ENCODE results near the gene TYMP.

TYMP gene

DNA sequence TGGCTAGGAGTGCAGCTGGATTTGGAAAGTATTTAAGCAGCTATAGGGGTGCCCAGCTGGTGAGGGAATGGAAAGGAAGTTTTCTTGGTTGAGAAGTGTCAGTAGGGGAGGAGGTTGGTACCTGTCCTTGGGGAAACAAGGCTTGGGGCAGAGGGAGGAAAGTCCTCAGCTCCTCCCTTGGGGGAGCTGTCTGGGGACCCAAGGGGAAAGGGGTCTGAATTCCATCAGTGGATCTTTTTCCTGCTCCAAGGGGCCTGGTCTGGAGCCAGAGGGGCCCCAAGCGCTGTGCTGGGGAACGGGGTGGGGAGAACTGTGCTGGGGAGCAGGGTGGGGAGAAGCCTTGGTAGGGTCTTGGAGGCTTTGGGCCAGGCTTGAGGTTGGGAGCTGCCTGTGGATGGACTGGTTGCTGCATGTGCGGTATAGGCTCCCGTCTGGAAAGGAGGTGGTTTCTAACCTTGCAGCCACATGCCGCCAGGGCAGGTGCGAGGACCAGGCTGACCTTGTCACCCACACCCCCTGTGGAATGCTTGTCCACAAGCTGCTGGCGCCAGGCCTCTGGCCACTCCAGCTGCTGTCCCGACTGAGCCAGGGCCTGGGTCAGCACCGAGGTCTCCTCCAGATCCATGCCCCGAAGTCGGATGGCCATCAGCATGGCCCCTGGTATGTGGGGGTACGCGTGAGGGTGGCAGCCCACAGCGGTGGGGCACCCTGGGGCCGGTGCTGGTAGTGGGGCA is 963 bp downstream of the TYMP start:
- Histone ChIP-seq H3K27me3 (replicated peaks; ENCODE audit: control insufficient read depth, insufficient read depth, low read length) (no peaks in the 10 kb centered on the region), H3K4me3 (replicated peaks; ENCODE audit: low read depth, low read length) (peak overlapping the region; percentile 90), H3K36me3 (ENCODE audit: control insufficient read depth, insufficient read depth, low read length) (peaks cover 5% of the 10 kb centered on the region)
- TF ChIP-seq, protein P1, sequence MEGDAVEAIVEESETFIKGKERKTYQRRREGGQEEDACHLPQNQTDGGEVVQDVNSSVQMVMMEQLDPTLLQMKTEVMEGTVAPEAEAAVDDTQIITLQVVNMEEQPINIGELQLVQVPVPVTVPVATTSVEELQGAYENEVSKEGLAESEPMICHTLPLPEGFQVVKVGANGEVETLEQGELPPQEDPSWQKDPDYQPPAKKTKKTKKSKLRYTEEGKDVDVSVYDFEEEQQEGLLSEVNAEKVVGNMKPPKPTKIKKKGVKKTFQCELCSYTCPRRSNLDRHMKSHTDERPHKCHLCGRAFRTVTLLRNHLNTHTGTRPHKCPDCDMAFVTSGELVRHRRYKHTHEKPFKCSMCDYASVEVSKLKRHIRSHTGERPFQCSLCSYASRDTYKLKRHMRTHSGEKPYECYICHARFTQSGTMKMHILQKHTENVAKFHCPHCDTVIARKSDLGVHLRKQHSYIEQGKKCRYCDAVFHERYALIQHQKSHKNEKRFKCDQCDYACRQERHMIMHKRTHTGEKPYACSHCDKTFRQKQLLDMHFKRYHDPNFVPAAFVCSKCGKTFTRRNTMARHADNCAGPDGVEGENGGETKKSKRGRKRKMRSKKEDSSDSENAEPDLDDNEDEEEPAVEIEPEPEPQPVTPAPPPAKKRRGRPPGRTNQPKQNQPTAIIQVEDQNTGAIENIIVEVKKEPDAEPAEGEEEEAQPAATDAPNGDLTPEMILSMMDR (IDR thresholded peaks at IDR 0.05; ENCODE audit: insufficient read depth, low read length, poor library complexity, severe bottlenecking) = no peak
- peak; percentile 54 for DNase-seq (ENCODE audit: extremely low read depth, insufficient read length)

DNA sequence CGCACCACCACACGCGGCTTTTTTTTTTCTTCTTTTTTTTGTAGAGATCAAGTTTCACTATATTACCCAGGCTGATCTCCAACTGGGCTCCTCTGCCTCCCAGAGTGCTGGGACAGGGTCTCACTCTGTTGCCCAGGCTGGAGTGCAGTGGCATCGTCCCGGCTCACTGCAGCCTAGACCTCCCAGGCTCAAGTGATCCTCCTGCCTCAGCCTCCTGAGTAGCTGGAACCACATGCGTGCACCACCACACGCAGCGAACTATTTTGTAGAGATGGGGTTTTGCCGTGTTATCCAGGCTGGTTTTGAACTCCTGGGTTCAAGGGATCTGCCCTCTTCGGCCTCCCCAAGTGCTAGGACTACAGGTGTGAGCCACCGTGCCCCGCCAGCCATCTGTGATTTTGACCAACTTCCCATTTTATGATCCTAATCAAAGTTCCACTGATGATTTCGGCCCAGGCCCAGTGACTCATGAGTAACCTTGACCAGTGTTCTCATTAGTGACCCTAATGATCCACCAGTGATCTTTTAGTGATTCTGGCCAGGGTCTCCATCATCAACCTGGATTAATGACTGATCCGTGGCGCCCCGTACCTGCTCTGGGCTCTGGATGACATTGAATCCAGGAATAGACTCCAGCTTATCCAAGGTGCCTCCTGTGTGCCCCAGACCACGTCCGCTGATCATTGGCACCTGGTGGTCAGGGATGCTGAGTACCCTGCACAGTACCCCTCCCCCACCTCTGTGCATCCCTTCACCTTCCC is 1.7 kb downstream of the TYMP start:
- peak; percentile 19 for DNase-seq (ENCODE audit: extremely low read depth, insufficient read length)
- TF ChIP-seq, protein P1 (IDR thresholded peaks at IDR 0.05; ENCODE audit: insufficient read depth, low read length, poor library complexity, severe bottlenecking) = no peak
- H3K36me3 ChIP-seq (ENCODE audit: control insufficient read depth, insufficient read depth, low read length) = peaks cover 12% of the 10 kb centered on the region
- no peak overlapping the region for H3K4me3 ChIP-seq (replicated peaks; ENCODE audit: low read depth, low read length)
- no peaks in the 10 kb centered on the region for H3K27me3 ChIP-seq (replicated peaks; ENCODE audit: control insufficient read depth, insufficient read depth, low read length)

DNA sequence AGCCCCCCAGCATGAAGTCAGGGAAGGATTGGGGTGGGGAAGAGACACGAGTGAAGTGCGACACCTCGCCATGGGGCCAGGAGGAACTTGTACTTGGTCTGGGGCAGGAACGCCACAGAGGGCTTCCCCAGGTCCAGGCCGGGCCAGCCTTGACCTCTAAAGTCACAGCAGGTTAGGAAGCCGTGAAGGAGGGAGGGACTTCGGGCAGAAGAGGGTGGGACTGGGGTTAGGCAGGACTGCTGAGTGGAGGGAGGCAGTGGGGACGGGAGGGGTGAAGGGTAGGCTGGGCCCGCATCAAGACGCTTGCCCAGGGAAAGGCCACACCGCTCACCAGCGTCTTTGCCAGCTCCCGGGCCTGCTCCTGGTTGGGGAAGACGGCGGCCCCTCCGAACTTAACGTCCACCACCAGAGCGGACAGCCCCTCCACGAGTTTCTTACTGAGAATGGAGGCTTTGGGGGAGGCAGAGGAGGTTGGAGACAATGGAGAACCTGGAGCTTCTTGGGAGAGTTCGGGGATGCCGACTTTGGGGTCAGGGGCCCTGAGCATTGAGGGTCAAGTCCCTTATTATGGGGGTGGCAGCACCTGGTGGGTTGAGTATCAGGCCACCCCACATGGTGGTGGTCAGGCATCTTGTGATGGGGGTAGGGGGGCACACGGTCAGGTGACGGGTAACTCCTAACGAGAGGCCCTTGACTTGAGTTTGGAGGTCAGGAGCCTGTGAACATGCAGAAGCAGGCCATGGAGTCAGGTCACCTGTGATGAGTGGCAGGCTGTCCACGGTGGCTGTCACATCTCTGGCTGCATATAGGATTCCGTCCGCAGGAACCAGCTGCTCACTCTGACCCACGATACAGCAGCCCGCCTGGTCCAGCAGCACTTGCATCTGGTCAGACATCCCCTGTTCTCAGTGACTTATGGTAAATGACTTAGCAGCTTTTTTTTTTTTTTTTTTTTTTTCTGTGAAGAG is 2.7 kb downstream of the TYMP start:
- peaks cover 21% of the 10 kb centered on the region for H3K36me3 ChIP-seq (ENCODE audit: control insufficient read depth, insufficient read depth, low read length)
- H3K27me3 ChIP-seq (replicated peaks; ENCODE audit: control insufficient read depth, insufficient read depth, low read length) = no peaks in the 10 kb centered on the region
- peak; percentile 80 for DNase-seq (ENCODE audit: extremely low read depth, insufficient read length)

DNA sequence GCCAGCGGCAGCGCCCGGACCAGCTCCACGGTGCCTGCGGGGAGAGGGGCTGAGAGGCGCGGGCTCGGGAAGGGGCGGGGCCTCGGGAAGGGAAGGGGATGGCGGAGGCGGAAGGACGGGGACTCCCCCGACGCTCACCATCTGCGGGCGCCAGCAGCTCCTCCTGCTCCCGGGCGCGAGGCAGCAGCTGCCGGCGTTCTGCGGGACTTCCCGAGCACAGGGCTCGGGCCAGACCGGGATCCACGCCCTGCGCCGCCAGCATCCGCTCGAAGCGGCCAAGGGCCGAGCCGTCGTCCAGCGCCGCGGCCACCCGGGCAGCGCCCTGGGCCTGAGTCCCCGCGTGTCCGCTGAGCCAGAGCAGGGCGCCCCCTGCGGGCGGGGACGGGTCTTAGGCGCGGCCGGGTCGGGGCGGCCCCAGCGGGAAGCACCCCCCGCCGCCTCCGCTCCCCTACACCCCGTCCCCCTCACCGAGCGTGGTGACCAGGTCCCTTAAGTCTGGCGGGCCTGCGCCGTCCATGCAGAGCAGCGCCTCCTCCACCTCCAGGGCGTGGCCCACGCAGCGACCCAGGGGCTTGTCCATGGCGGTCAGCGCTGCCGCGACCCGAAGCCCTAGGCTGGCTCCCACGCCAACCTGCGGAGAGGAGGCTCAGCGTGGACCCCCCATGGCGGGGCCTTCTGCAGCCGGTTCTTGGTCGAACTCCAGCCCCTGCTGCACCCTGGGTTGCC is 3.5 kb downstream of the TYMP start:
- DNase-seq (ENCODE audit: extremely low read depth, insufficient read length) = peak; percentile 91
- TF ChIP-seq, protein P1 (IDR thresholded peaks at IDR 0.05; ENCODE audit: insufficient read depth, low read length, poor library complexity, severe bottlenecking) = peak; percentile 27
- peaks cover 27% of the 10 kb centered on the region for H3K36me3 ChIP-seq (ENCODE audit: control insufficient read depth, insufficient read depth, low read length)

More for the DNA sequence above, 2.7 kb downstream of the TYMP start:
- TF ChIP-seq, protein P1 (IDR thresholded peaks at IDR 0.05; ENCODE audit: insufficient read depth, low read length, poor library complexity, severe bottlenecking) = no peak
- H3K4me3 ChIP-seq (replicated peaks; ENCODE audit: low read depth, low read length) = peak overlapping the region; percentile 78

DNA sequence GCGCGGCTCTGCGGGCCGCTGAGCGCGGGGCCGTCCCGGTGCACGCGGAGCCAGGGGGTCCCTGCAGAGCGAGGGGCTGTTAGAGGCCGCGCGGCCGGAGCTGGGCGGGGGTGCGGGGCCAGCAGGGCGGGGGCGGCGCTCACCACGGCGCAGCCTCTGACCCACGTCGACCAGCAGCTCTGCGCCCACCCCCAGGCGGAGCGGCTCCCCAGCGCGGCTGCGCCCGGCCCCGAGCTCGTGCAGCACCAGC is 4.0 kb downstream of the TYMP start:
- DNase-seq (ENCODE audit: extremely low read depth, insufficient read length) = no peak
- TF ChIP-seq, protein P1 (IDR thresholded peaks at IDR 0.05; ENCODE audit: insufficient read depth, low read length, poor library complexity, severe bottlenecking) = no peak
- Histone ChIP-seq H3K27me3 (replicated peaks; ENCODE audit: control insufficient read depth, insufficient read depth, low read length) (no peaks in the 10 kb centered on the region), H3K36me3 (ENCODE audit: control insufficient read depth, insufficient read depth, low read length) (peaks cover 30% of the 10 kb centered on the region), H3K4me3 (replicated peaks; ENCODE audit: low read depth, low read length) (peak overlapping the region; percentile 78)

More for the DNA sequence above, 3.5 kb downstream of the TYMP start:
- peak overlapping the region; percentile 78 for H3K4me3 ChIP-seq (replicated peaks; ENCODE audit: low read depth, low read length)
- no peaks in the 10 kb centered on the region for H3K27me3 ChIP-seq (replicated peaks; ENCODE audit: control insufficient read depth, insufficient read depth, low read length)

Measured in GM06990 (cell line).